H1 (cell line): ENCODE results near the gene SH3BGRL.

Experiments
- NRF1 ChIP-seq: IDR thresholded peaks from 2 replicates; pipeline ENCODE4 v1.6.1; 2011; ENCODE audit warnings: mild to moderate bottlenecking, low read depth, low read length, improper control_type of control experiment
- POLR2A ChIP-seq, 2 experiments: IDR thresholded peaks; 1 replicate in 1 of 2; 2 replicates in 1 of 2; pipeline ENCODE4 v1.6.1; 2011; ENCODE audit warnings: low read depth in 2 of 2, low read length in 2 of 2, mild to moderate bottlenecking in 2 of 2; ENCODE audit errors: control extremely low read depth in 1 of 2

DNA sequence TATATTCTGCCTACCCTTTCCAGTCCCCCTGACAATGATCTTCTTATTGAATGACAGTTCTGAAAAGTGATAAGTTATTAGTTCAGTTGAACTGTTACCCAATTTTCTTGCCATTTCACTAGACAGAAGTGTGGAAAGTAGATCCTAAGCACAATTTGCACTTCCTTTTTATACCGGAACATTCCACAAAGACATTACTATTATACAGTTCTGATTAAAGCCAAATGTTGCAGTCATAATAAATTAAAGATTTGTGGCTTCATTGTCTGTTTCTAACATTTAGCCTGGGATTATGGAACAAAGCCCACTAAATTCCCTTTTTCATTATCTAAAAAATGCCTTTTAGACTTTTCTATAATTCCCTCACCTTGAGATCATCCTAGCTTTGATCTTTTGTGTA lies 13.8 kb downstream of the SH3BGRL start:
- no peak for TF ChIP-seq NRF1
- TF ChIP-seq POLR2A (IDR thresholded peaks at IDR 0.05; ENCODE audit: control extremely low read depth in 1 of 2, low read depth in 2 of 2, low read length in 2 of 2) = no peak
